ENCODE measurements around the gene CNTNAP5. TPM values are rescaled to one million over a fixed set of nuclear protein-coding genes. Genes with fewer than 3 reads are reported as not detected.

Gene CNTNAP5
- total and polyA plus RNA-seq, 9 of the 15 experiments (the other 6 are each of a cell fraction or from before 2014, with no cell fraction given): not detected

GRCh38 chr2:124018890-124019289, 6.2 kb upstream of the CNTNAP5 start (continued):
- no peak for TF ChIP-seq ZNF609 (CRISPR knock-in tag; IDR thresholded peaks at IDR 0.05; ENCODE audit: borderline replicate concordance)
- TF ChIP-seq CBFA2T2 (conservative IDR thresholded peaks at IDR 0.05): no peak
- no peak for TF ChIP-seq SNIP1 (IDR thresholded peaks at IDR 0.05; ENCODE audit: low read depth)
- no peak for TF ChIP-seq MCM2 (IDR thresholded peaks at IDR 0.05; ENCODE audit: low read depth)
- no peak for TF ChIP-seq DIDO1 (tag; IDR thresholded peaks at IDR 0.05; ENCODE audit: low read depth)
- no peak for TF ChIP-seq FOXP4 (CRISPR knock-in tag; IDR thresholded peaks at IDR 0.05; ENCODE audit: borderline replicate concordance)
- no peak for TF ChIP-seq ZEB2 (IDR thresholded peaks at IDR 0.05)
- TF ChIP-seq EHMT2 (IDR thresholded peaks at IDR 0.05): no peak

Data from K562 (cell line).